IMR-90 (cell line): ENCODE results near the gene BPIFB2. TPM values are rescaled to one million over a fixed set of nuclear protein-coding genes. Genes with fewer than 3 reads are reported as not detected.

Experiments
- ATAC-seq: fragments of 200-7000 bp; cut with Tn5 transposase; 2 replicates; pipeline ENCODE4 v1.9.1; 2020; ENCODE audit warnings: low read depth, mild to moderate bottlenecking, moderate library complexity
- BruUV-seq: library from RNA; stranded (reverse); fragments of 400-500 nt; replicated peaks from 2 replicates; lab custom pipeline; 2021; lab: Mats Ljungman, UMichigan
- CTCF ChIA-PET: fragments of 300-600 bp; formaldehyde crosslinking; extraction: SDS; loops from one replicate; lab custom pipeline; 2021; ENCODE audit warnings: antibody characterized with exemption; lab: Yijun Ruan, JAX
- POLR2A ChIA-PET: fragments of 300-600 bp; sonication (Branson Sonifier 250); formaldehyde crosslinking; loops from one replicate; lab custom pipeline; 2022; ENCODE audit warnings: antibody characterized with exemption; ENCODE audit not compliant: unreplicated experiment; lab: Charles Lee
- DNase-seq: peaks from one replicate; pipeline ENCODE4 v3.0.0; 2013
- H2AFZ ChIP-seq: replicated peaks from 2 replicates; pipeline ENCODE3; 2013; ENCODE audit warnings: low read length, mild to moderate bottlenecking; ENCODE audit not compliant: poor library complexity
- H2AK5ac ChIP-seq: 2 replicates; pipeline ENCODE4 v1.6.1; 2013; ENCODE audit warnings: low read depth, low read length, inconsistent platforms
- H2AK9ac ChIP-seq: replicated peaks from 2 replicates; pipeline ENCODE3; 2013; ENCODE audit warnings: mild to moderate bottlenecking, low read depth, low read length, moderate library complexity; ENCODE audit not compliant: poor library complexity
- H2BK120ac ChIP-seq: 2 replicates; pipeline ENCODE4 v1.6.1; 2013; ENCODE audit warnings: low read depth, low read length, inconsistent platforms
- H2BK15ac ChIP-seq: 3 replicates; pipeline ENCODE4 v1.6.1; 2013; ENCODE audit warnings: low read depth, low read length, inconsistent platforms
- H2BK20ac ChIP-seq: 2 replicates; pipeline ENCODE4 v1.6.1; 2013; ENCODE audit warnings: low read depth, mild to moderate bottlenecking, inconsistent platforms, low read length, moderate library complexity
- H2BK5ac ChIP-seq: 2 replicates; pipeline ENCODE4 v1.6.1; 2013; ENCODE audit warnings: mild to moderate bottlenecking, low read depth, low read length, inconsistent platforms; ENCODE audit not compliant: poor library complexity, severe bottlenecking
- H3K14ac ChIP-seq: replicated peaks from 2 replicates; pipeline ENCODE4 v1.6.1; 2013; ENCODE audit warnings: low read depth, low read length, inconsistent platforms
- H3K18ac ChIP-seq: 2 replicates; pipeline ENCODE4 v1.6.1; 2013; ENCODE audit warnings: low read depth, low read length, control low read depth
- H3K23ac ChIP-seq: 2 replicates; pipeline ENCODE4 v1.6.1; 2013; ENCODE audit warnings: low read depth, low read length, inconsistent platforms
- H3K27ac ChIP-seq: 2 replicates; pipeline ENCODE4 v1.5.1; 2013; ENCODE audit warnings: mild to moderate bottlenecking, control low read depth, low read length; ENCODE audit not compliant: insufficient read depth
- H3K27me3 ChIP-seq: 2 replicates; pipeline ENCODE4 v1.6.1; 2013; ENCODE audit warnings: low read length; ENCODE audit not compliant: control insufficient read depth, insufficient read depth
- H3K36me3 ChIP-seq: 2 replicates; pipeline ENCODE4 v1.6.1; 2013; ENCODE audit warnings: low read length, mixed read lengths; ENCODE audit not compliant: control insufficient read depth, insufficient read depth
- H3K4ac ChIP-seq: 2 replicates; pipeline ENCODE4 v1.6.1; 2013; ENCODE audit warnings: low read depth, low read length, inconsistent platforms
- H3K4me1 ChIP-seq: 2 replicates; pipeline ENCODE4 v1.6.1; 2013; ENCODE audit warnings: low read length, mixed read lengths; ENCODE audit not compliant: control insufficient read depth, insufficient read depth
- H3K4me2 ChIP-seq: 2 replicates; pipeline ENCODE4 v1.6.1; 2013; ENCODE audit warnings: low read depth, mild to moderate bottlenecking, control low read depth, low read length, moderate library complexity
- H3K4me3 ChIP-seq: 2 replicates; pipeline ENCODE4 v1.5.1; 2013; ENCODE audit warnings: low read depth, mild to moderate bottlenecking, control low read depth, low read length, moderate library complexity; ENCODE audit not compliant: insufficient read depth
- H3K56ac ChIP-seq: 2 replicates; pipeline ENCODE4 v1.6.1; 2013; ENCODE audit warnings: low read length, inconsistent platforms; ENCODE audit not compliant: insufficient read depth; ENCODE audit errors: extremely low read depth
- H3K79me1 ChIP-seq, 2 experiments: 2 replicates each; pipeline ENCODE4 v1.6.1; 2013; ENCODE audit warnings: low read length in 2 of 2, inconsistent platforms in 1 of 2, low read depth in 1 of 2
- H3K9ac ChIP-seq: 2 replicates; pipeline ENCODE4 v1.6.1; 2013; ENCODE audit warnings: low read depth, low read length, control low read depth
- H3K9me1 ChIP-seq: 2 replicates; pipeline ENCODE4 v1.6.1; 2013; ENCODE audit warnings: low read length, inconsistent platforms; ENCODE audit not compliant: insufficient read depth
- H3K9me3 ChIP-seq: 2 replicates; pipeline ENCODE4 v1.6.1; 2013; ENCODE audit warnings: low read length; ENCODE audit not compliant: control insufficient read depth, insufficient read depth
- H4K20me1 ChIP-seq: 2 replicates; pipeline ENCODE4 v1.6.1; 2013; ENCODE audit warnings: low read length, inconsistent platforms; ENCODE audit not compliant: insufficient read depth
- H4K5ac ChIP-seq: 2 replicates; pipeline ENCODE4 v1.6.1; 2013; ENCODE audit warnings: mild to moderate bottlenecking, low read depth, low read length, control low read depth
- H4K8ac ChIP-seq, 2 experiments: 2 replicates each; pipeline ENCODE4 v1.6.1; 2013; ENCODE audit warnings: low read depth in 2 of 2, low read length in 2 of 2, control low read depth in 1 of 2, inconsistent platforms in 1 of 2
- H4K91ac ChIP-seq: 2 replicates; pipeline ENCODE4 v1.6.1; 2013; ENCODE audit warnings: low read depth, low read length, inconsistent platforms; ENCODE audit not compliant: insufficient read depth
- NFE2L2 ChIP-seq: fragments of 150-350 bp; IDR thresholded peaks from 2 replicates; pipeline ENCODE4 v1.6.1; 2016; ENCODE audit warnings: low read depth, mild to moderate bottlenecking, low read length
- WGBS, 2 experiments: methylation state at CpG; one replicate each; pipeline versions ENCODE4 v1.1.5 to v1.1.7; 2013; ENCODE audit warnings: missing lambda C conversion rate in 2 of 2; ENCODE audit not compliant: insufficient read length in 1 of 2; ENCODE audit errors: extremely low coverage in 2 of 2; 5-methylcytosine and 5-hydroxymethylcytosine counted together
- dilution Hi-C: fragments of 300-500 bp; cut with HindIII; formaldehyde crosslinking; loops from one replicate; pipeline ENCODE4 v1.14.3; 2018; ENCODE audit warnings: low sequenced_read_pairs; ENCODE audit not compliant: unreplicated experiment
- in situ Hi-C: fragments of 300-500 bp; cut with MboI; formaldehyde crosslinking; loops from 3 replicates; pipeline ENCODE4 v1.14.3; 2019; ENCODE audit warnings: low sequenced_read_pairs, inconsistent platforms, mixed read lengths
- intact Hi-C: fragments of 100-400 bp; cut with micrococcal nuclease; formaldehyde crosslinking; loops from 2 replicates; pipeline ENCODE4 v1.10.0; 2022
- polyA plus RNA-seq, 3 experiments: library from polyadenylated mRNA; depleted of rRNA; stranded (reverse); fragments of >200 nt; gene quantifications; 2 replicates each; pipeline ENCODE4 v1.2.3, GENCODE V29; 2012; ENCODE audit warnings: low replicate concordance in 1 of 3
- total RNA-seq: library from RNA; depleted of rRNA; stranded (reverse); fragments of >200 nt; gene quantifications from 2 replicates; pipeline ENCODE4 v1.2.3, GENCODE V29; 2012

Gene BPIFB2
- total and polyA plus RNA-seq, 2 of the 4 experiments (the other 2 are of a cell fraction): not detected

- Histone ChIP-seq H3K4me2 (no peak overlapping the region), H3K4me1 (no peaks in the 10 kb centered on the region), H2BK5ac (no peak overlapping the region), H2BK15ac (no peak overlapping the region), H3K14ac (no peak overlapping the region), H3K23ac (no peak overlapping the region), H3K4me3 (no peak overlapping the region), H3K9ac (no peak overlapping the region), H3K56ac (no peak overlapping the region), H3K18ac (no peak overlapping the region), H4K91ac (no peak overlapping the region), H2BK120ac (no peak overlapping the region), H4K20me1 (no peaks in the 10 kb centered on the region), H3K9me1 (no peaks in the 10 kb centered on the region), H3K36me3 (no peaks in the 10 kb centered on the region), H3K9me3 (no peaks in the 10 kb centered on the region), H2AK5ac (no peak overlapping the region), H3K79me1 (no peaks in the 10 kb centered on the region), H2AK9ac (no peak overlapping the region), H3K27me3 (peaks cover 9% of the 10 kb centered on the region), H2AFZ (no peak overlapping the region), H2BK20ac (no peak overlapping the region), H4K5ac (no peak overlapping the region), H3K4ac (no peak overlapping the region), H3K27ac (no peak overlapping the region), H4K8ac (no peak overlapping the region)
- intact Hi-C loops (no loop called here), in situ Hi-C loops (no loop called here), dilution Hi-C loops (no loop called here)
- no CpG with 5 or more reads among the region's 7 CpGs for WGBS, 2 experiments
- no peak for ATAC-seq
- ChIA-PET CTCF (no interaction called here), POLR2A (no interaction called here)
- TF ChIP-seq NFE2L2: no peak
- DNase-seq: no peak
- BruUV-seq: no TSS peak
Observed at GRCh38 chr20:32984196-32984595, 23.3 kb upstream of the BPIFB2 start.
